Measurements from ENCODE around the gene NTM.

NTM gene

GRCh38 chr11:132051704-132052103 is 681.3 kb downstream of the NTM start:
- no peaks in the 10 kb centered on the region for H3K36me3 ChIP-seq (ENCODE audit: insufficient read depth, low read length)
- H3K4me2 ChIP-seq (ENCODE audit: low read depth, low read length, poor library complexity, severe bottlenecking): no peak overlapping the region
- no peak for TF ChIP-seq EZH2phosphoT487 (IDR thresholded peaks at IDR 0.05; ENCODE audit: borderline replicate concordance)
- no peak for TF ChIP-seq CTCF (conservative IDR thresholded peaks at IDR 0.05; ENCODE audit: low read length)
- H4K20me1 ChIP-seq (ENCODE audit: insufficient read depth, low read length, poor library complexity, severe bottlenecking): no peaks in the 10 kb centered on the region
- H3K4me3 ChIP-seq (ENCODE audit: low read length, poor library complexity, severe bottlenecking): no peak overlapping the region
- H3K9me3 ChIP-seq (ENCODE audit: insufficient read depth, low read depth, low read length): no peaks in the 10 kb centered on the region
- H3K27me3 ChIP-seq (ENCODE audit: insufficient read depth, low read length, poor library complexity, severe bottlenecking): no peaks in the 10 kb centered on the region
- H3K79me2 ChIP-seq (ENCODE audit: insufficient read depth, low read length): no peaks in the 10 kb centered on the region
- no peak overlapping the region for H2AFZ ChIP-seq (ENCODE audit: low read length)
- no peaks in the 10 kb centered on the region for H3F3A ChIP-seq (ENCODE audit: low read depth)
- H3K4me1 ChIP-seq (ENCODE audit: insufficient read depth, low read length, poor library complexity, severe bottlenecking): no peaks in the 10 kb centered on the region
- H3K9me2 ChIP-seq (replicated peaks; ENCODE audit: low read depth, low read length): no peaks in the 10 kb centered on the region
- no peak overlapping the region for H3K9ac ChIP-seq (ENCODE audit: low read depth, low read length, poor library complexity, severe bottlenecking)

GRCh38 chr11:132052342-132052741 is 681.9 kb downstream of the NTM start:
- Histone ChIP-seq H3K79me2 (ENCODE audit: insufficient read depth, low read length) (no peaks in the 10 kb centered on the region), H4K20me1 (ENCODE audit: insufficient read depth, low read length, poor library complexity, severe bottlenecking) (no peaks in the 10 kb centered on the region), H3K4me3 (ENCODE audit: low read length, poor library complexity, severe bottlenecking) (no peak overlapping the region)

GRCh38 chr11:132052904-132053303 is 682.5 kb downstream of the NTM start:
- Histone ChIP-seq H3K4me3 (ENCODE audit: low read length, poor library complexity, severe bottlenecking) (no peak overlapping the region), H3K9ac (ENCODE audit: low read depth, low read length, poor library complexity, severe bottlenecking) (no peak overlapping the region)

More at GRCh38 chr11:132052342-132052741, 681.9 kb downstream of the NTM start:
- H3K27me3 ChIP-seq (ENCODE audit: insufficient read depth, low read length, poor library complexity, severe bottlenecking): no peaks in the 10 kb centered on the region
- no peaks in the 10 kb centered on the region for H3F3A ChIP-seq (ENCODE audit: low read depth)
- H2AFZ ChIP-seq (ENCODE audit: low read length): no peak overlapping the region
- H3K9me3 ChIP-seq (ENCODE audit: insufficient read depth, low read depth, low read length): no peaks in the 10 kb centered on the region
- no peak overlapping the region for H3K9ac ChIP-seq (ENCODE audit: low read depth, low read length, poor library complexity, severe bottlenecking)
- no peaks in the 10 kb centered on the region for H3K4me1 ChIP-seq (ENCODE audit: insufficient read depth, low read length, poor library complexity, severe bottlenecking)
- H3K9me2 ChIP-seq (replicated peaks; ENCODE audit: low read depth, low read length): no peaks in the 10 kb centered on the region
- no peaks in the 10 kb centered on the region for H3K36me3 ChIP-seq (ENCODE audit: insufficient read depth, low read length)
- no peak overlapping the region for H3K4me2 ChIP-seq (ENCODE audit: low read depth, low read length, poor library complexity, severe bottlenecking)
- TF ChIP-seq EZH2phosphoT487 (IDR thresholded peaks at IDR 0.05; ENCODE audit: borderline replicate concordance): no peak
- no peak for TF ChIP-seq CTCF (conservative IDR thresholded peaks at IDR 0.05; ENCODE audit: low read length)

More at GRCh38 chr11:132052904-132053303, 682.5 kb downstream of the NTM start:
- no peak for TF ChIP-seq EZH2phosphoT487 (IDR thresholded peaks at IDR 0.05; ENCODE audit: borderline replicate concordance)
- TF ChIP-seq CTCF (conservative IDR thresholded peaks at IDR 0.05; ENCODE audit: low read length): no peak
- H3K9me2 ChIP-seq (replicated peaks; ENCODE audit: low read depth, low read length): no peaks in the 10 kb centered on the region
- no peak overlapping the region for H3K4me2 ChIP-seq (ENCODE audit: low read depth, low read length, poor library complexity, severe bottlenecking)
- H3F3A ChIP-seq (ENCODE audit: low read depth): no peaks in the 10 kb centered on the region
- H3K36me3 ChIP-seq (ENCODE audit: insufficient read depth, low read length): no peaks in the 10 kb centered on the region
- H3K9me3 ChIP-seq (ENCODE audit: insufficient read depth, low read depth, low read length): no peaks in the 10 kb centered on the region
- H4K20me1 ChIP-seq (ENCODE audit: insufficient read depth, low read length, poor library complexity, severe bottlenecking): no peaks in the 10 kb centered on the region
- no peak overlapping the region for H2AFZ ChIP-seq (ENCODE audit: low read length)
- H3K4me1 ChIP-seq (ENCODE audit: insufficient read depth, low read length, poor library complexity, severe bottlenecking): no peaks in the 10 kb centered on the region
- no peaks in the 10 kb centered on the region for H3K79me2 ChIP-seq (ENCODE audit: insufficient read depth, low read length)
- H3K27me3 ChIP-seq (ENCODE audit: insufficient read depth, low read length, poor library complexity, severe bottlenecking): no peaks in the 10 kb centered on the region

Measured in Loucy (cell line).